Measurements from ENCODE around the gene HPSE2.
"Not testable (repeated sequence)": the region's sequence is repeated elsewhere in the genome, so short reads cannot be mapped to it uniquely, and the experiment has no call there.

The HPSE2 gene

DNA sequence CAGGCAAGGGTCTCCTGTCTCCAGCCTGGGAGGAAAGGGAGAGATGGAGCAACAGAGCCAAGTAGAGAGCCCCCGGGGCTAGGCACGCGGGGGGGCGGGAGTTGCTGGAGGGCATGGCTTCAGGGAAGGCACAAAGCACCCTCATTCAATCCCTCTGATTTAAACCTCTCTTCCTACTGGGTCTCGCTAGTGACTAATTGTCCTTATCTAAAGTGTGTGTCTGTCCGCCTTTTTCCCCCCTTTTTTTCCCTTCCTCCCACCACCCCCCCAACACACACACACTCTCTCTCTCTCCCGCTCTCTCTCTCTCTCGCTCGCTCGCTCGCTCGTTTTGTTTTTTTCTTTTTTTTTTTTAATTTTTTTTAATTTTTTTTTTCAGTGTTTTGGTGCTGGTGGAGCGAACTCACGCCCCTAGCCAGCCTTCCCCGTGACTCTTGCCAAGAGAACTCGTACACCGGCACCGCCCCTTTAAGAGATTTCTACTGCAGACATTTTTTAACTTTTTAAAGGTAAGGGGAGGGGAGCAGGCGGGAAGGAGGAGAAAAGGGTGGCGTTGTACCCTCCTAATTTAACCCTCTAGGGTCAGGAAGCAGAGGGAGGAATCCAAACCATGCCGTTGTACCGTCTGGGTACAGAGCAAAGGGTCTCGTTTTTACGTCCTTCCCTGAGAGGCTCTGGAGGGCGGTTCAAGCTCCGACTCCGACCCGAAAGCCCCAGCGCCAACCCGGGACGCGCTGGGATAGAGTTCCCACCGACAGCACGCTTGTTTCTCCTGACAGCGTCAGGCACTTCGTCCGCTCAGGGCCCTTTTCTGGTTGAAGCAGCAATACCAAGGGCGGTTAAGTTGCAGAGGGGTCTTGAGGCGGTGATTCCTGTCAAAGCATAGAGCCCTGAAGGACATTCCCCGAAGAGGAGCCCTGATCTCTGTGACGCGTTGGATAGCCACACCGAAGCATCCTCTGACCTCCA is at the start of gene HPSE2:
Gene HPSE2 (minus strand): TSS at position 195 of the 969 bp plus-strand sequence.
- DNase-seq (ENCODE audit: low spot score): no peak

DNA sequence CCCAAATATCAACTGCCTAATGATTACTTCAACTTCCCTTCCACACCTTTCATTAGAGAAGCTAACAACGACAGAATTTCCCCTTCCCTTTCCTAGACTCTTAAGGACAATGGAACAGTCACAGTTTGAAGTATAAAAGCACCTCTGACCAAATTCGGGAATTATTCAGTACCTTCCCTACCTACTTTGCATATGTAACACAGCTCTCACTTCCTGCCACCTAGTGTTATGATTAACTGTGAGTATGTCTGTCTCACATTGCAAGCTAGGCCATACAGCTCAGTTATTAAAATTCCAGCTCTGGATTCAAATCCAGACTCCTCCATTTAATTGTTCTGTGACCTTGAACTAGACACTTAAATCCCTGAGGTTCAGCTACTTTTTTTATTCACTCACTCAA is 44.8 kb upstream of the HPSE2 start:
- no peak for DNase-seq (ENCODE audit: low spot score)

- DNase-seq (ENCODE audit: low spot score): no peak
Measured at GRCh38 chr10:99279626-99280111, 44.0 kb upstream of the HPSE2 start.

DNA sequence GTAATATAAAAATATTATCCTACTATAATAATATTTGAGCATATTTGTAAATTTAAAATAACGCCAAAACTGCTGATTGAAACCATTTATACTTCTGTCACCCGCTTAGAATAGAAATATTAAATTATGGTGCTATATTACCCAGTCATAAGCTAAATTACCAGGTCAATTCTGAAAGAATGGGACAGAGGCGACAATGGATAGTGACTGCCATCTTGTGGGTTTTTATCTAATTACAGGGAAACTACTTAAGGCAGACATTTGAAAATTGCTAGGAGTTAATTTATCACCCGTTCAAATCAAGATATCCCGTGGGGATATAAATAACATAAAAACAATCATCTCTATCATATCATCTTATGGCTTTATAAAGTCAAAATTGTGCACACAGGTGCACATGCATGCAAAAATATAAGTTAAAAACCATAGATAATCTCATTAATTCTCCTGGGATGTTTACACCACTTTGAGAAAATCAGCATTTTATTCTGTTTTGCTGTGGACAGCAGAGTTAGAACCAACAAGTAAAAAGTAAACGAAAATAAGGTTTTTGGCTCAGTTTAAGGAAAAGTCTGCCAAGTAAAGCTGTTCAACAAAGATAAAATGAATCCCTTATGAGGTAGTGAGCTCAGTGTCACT is 41.3 kb upstream of the HPSE2 start:
- no peak for DNase-seq (ENCODE audit: low spot score)

- no peak for DNase-seq (ENCODE audit: low spot score)
Measured at GRCh38 chr10:99266383-99266782, 30.7 kb upstream of the HPSE2 start.

GRCh38 chr10:99248824-99249223 is 13.2 kb upstream of the HPSE2 start:
- no peak for DNase-seq (ENCODE audit: low spot score)

DNA sequence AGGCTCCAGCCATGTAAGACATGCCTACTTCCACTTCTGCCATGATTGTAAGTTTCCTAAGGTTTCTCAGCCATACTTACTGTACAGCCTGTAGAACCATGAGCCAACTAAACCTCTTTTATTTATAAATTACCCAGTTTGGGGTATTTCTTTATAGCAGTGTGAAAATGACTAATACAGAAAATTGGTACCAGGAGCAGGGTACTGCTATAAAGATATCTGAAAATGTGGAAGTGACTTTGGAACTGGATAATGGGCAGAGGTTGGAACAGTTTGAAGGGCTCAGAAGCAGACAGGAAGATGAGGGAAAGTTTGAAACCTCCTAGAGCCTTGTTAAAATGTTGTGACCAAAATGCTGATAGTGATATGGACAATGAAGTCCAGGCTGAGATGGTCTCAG is 12.2 kb upstream of the HPSE2 start:
- DNase-seq (ENCODE audit: low spot score): not testable (repeated sequence)

- DNase-seq (ENCODE audit: low spot score): no peak
Measured at GRCh38 chr10:99236627-99237309, 1.1 kb upstream of the HPSE2 start.

DNA sequence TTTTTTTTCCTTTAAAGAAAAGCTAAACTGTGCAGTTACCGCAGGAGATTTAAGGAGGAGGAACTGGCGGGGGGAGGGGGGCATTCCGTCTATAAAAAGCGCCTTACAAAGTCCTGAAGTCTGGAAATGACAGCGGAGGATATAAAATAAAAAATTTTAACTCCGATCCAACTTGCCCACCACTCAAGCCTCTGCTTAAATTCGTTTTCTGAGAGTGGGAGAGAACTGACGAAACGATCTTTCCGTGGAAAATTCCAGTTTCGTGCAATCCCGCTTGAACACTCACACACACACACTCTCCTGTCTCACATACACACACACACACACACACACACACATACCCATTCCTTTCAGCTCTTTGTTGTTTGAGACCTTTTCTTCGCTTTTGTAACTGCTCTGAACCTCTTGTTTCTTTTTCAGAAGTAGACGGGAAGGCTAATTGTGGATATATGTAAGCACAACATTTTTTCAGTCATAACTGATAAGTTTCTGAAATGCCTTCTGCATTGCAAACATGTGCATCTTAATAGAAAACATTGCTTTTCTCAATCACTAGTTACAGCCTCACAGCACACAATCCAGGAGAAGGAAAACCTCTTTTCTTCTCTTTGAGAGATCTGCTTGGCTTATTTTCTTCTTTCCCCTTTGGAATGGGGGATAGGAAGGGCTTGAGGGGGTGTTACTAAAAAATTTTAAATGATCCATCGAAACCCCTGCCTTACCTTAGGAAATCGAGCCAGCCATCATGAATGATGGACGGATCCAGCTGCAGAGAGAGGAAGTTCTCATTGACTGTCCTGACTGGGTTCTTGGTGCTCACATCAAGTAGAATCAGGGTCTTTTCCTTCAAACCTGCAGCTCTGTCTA is 628 bp downstream of the HPSE2 start:
- DNase-seq (ENCODE audit: low spot score): no peak

GRCh38 chr10:99234041-99234790 is 1.4 kb downstream of the HPSE2 start:
- no peak for DNase-seq (ENCODE audit: low spot score)

GRCh38 chr10:99233689-99234037 is 2.0 kb downstream of the HPSE2 start:
- no peak for DNase-seq (ENCODE audit: low spot score)

DNA sequence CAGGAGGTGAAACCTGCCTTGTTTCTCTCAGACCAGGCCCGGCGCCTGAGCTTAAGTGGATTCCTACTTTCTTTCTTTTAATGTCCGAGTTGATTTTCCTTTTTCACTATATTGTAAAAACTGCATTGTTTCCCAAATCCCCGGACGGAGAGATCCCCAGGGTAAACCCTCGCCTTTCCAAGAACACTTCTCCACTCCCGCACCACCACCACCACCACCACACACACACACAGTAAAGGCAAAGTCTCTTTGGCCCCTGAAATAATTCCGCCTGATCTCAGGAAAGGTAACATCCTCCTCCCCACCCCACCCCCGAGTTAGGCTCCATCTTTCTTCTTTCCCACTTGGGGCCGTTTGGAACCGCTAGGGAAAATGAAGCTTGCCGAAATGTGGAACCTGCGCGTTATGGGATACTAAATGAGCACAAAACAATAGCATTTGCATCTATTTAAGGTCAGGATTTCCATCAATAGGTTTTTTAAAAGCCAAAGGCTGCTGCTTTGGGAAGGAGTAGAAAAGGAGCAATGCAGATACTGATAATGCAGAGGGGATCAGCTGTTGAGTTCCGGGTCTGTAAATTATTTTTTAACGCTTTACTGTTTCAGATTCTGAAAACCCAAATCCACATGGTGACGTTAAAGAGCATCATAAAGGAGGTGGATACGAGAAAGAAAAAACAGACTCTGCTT is 2.5 kb downstream of the HPSE2 start:
- no peak for DNase-seq (ENCODE audit: low spot score)

- no peak for DNase-seq (ENCODE audit: low spot score)
Measured at GRCh38 chr10:99232360-99232999, 3.2 kb downstream of the HPSE2 start.

DNA sequence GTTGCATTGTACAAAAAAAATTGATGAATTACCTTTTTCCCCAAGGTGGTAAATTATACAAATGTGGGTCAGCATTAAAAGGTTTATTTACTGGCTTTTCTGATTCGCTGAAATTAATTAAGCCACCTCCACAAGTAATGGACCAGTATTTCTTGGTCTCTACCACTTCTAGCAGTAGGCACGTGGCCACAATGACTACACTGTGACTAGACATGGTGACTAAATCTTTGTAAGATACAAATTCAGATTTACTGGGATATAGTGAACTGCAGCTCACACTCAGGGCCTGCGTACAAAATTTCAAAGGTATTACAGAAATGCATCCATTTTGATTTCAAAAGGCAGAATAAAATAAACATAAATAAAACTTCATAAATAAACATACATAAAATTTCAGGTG is 10.9 kb downstream of the HPSE2 start:
- no peak for DNase-seq (ENCODE audit: low spot score)

DNA sequence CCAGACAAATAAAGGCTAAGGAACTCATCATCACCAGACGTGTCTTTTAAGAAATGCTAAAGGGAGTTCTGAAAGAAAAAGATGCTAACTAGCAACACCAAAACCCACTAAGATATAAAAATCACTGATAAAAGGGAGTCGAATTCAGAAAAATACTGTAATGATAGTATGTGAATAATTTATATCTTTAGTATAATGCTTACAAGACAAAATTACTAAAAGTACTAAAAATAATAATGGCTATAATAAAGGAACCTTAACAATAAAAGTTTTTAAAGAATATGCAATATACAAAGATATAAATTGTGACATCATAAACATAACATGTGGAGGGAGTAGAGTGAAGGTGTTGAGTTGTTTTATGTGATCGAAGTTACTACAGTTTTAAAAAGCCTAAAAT is 28.3 kb downstream of the HPSE2 start:
- no peak for DNase-seq (ENCODE audit: low spot score)

DNA sequence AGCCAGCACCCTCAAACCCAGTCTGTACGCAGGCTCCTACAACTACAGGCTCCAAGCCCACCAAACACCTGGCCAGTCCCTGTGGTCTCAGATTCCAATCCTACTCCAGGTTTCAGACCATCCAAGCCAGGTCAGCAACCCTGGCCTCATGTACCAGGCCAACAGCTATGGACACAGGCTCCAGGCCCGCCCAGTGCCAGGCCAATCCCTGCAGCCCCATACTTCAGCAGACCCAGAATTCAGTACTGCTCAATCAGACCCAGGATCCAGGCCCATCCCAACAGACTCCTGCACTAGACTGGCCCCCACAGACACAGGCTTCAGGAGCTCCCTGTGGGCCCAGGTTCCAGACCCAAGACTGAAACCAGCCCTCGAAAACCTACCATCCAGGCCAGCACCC is 32.3 kb downstream of the HPSE2 start:
- no peak for DNase-seq (ENCODE audit: low spot score)

DNA sequence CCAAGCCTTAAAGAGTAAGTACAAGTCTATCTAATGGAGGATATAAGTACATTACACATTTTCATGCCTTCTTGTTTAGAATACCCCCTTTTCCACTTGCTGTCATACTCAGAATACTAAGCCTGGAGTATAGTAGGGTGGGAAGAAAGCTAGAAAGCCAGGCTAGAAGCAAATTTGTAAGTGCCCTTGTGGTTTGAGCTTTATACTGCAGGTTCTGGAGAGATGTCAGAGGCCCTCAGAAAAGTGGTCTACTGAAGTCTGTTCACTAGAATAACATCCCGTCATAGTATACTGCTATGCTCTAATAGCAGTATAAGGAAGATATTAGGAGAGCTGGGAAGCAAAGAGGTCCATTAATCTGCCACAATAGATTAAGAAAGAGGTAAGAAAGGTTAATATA is 62.7 kb downstream of the HPSE2 start:
- DNase-seq (ENCODE audit: low spot score): no peak

DNA sequence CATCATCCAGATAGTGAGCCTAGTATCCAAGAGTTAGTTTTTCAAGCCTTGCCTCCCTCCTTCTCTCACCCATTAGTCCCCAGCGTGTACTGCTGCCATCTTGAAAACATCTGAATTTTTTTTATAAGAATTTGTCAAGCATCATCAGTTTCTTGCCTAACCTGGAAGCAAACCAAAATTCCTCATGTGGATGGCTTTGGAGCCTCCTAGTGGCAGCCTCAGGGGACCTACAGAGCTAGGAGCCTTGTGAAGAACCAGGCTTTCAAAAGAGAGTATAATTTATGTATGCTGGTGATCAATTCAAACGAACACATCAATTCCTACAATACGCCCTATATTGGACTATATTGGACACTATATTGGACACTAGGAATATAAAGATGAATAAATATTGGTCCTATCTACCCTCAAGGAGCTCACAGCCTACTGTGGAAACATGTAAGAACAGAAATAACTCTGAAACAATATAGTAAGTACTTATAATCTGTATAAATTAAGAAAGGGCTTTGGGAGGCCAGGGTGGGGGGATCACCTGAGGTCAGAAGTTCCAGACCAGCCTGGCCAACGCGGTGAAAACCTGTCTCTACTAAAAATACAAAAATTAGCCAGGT is 63.4 kb downstream of the HPSE2 start:
- peak; percentile 26 for DNase-seq (ENCODE audit: low spot score)

DNA sequence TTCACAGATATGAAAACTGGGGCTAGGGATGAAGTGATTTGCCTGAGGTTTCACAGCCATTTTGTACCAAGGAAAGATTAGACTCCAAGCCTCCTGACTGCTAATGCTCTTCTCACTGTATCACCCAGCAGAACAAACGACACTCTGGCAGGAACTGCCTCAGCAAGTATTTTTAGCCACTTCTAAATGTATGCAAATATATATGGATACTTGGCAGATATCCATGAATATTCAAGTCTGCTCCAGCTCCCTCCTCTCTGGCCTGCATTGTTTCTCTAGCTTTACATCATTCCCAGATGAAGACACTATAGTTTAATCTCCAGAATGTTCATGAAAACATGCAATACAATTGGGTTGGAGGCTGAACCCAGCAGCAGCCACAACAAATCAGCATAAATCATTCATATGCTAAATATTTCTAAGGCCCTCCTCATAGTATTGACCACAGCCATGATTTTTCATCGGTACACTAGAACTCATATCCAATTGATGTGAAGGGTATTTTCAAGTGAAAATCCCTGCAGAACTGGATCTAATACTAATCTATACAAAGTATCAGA is 65.5 kb downstream of the HPSE2 start:
- no peak for DNase-seq (ENCODE audit: low spot score)

Data from LoVo (cell line).